K562 (cell line): Measurements from ENCODE around the gene SPATA20. TPM values are rescaled to one million over a fixed set of nuclear protein-coding genes. Genes with fewer than 3 reads are reported as not detected.
A peak's percentile ranks its signal among the peaks of the same experiment; 100 is the strongest.

ENCODE experiments used
- ATAC-seq: fragments of 200-7000 bp; cut with Tn5 transposase; 3 replicates; pipeline ENCODE4 v1.9.1; 2020; ENCODE audit warnings: moderate library complexity
- BruUV-seq: library from RNA; stranded (reverse); fragments of 400-500 nt; replicated peaks from 2 replicates; lab custom pipeline; 2021; lab: Mats Ljungman, UMichigan
- CTCF ChIA-PET: fragments of 300-600 bp; formaldehyde crosslinking; extraction: SDS; loops from one replicate; lab custom pipeline; 2021; ENCODE audit warnings: low intra/inter-chr PET ratio; lab: Yijun Ruan, JAX
- POLR2A ChIA-PET: fragments of 300-600, 350-650 bp; sonication (Branson Sonifier 250); formaldehyde crosslinking; extraction: SDS; loops from one replicate; lab custom pipeline; 2021; ENCODE audit warnings: antibody characterized with exemption, inconsistent platforms; lab: Yijun Ruan, JAX
- DNase-seq, 4 experiments: peaks; one replicate each; pipeline versions ENCODE4 v3.0.0 to v3.0.0-alpha.2; 2011 to 2018; ENCODE audit warnings: low spot score in 3 of 4, mixed read lengths in 3 of 4; ENCODE audit errors: extremely low read depth in 1 of 4
- FAIRE-seq: peaks from 2 replicates; lab custom pipeline; 2011; peaks lifted over from hg19 to GRCh38; lab: Jason Lieb, UNC
- H2AFZ ChIP-seq: 2 replicates; pipeline ENCODE4 v1.6.0; 2011; ENCODE audit warnings: low read depth, low read length, control low read depth, inconsistent platforms
- H3K27ac ChIP-seq: fragments of 200-600 bp; 3 replicates; pipeline ENCODE4 v1.8.0; 2011; ENCODE audit warnings: low read depth, mild to moderate bottlenecking, control low read depth, inconsistent platforms, low read length, moderate library complexity, mixed read lengths; ENCODE audit errors: extremely low read depth
- H3K27me3 ChIP-seq, 2 experiments: fragments of 300-600 bp in 1 of 2; 2 replicates in 1 of 2; 3 replicates in 1 of 2; pipeline versions ENCODE4 v1.6.0 to v1.8.0; 2011; ENCODE audit warnings: inconsistent platforms in 2 of 2, low read length in 2 of 2, mild to moderate bottlenecking in 1 of 2, mixed read lengths in 1 of 2, moderate library complexity in 1 of 2; ENCODE audit not compliant: control insufficient read depth in 2 of 2, insufficient read depth in 2 of 2
- H3K36me3 ChIP-seq: fragments of 300-600 bp; 3 replicates; pipeline ENCODE4 v1.8.0; 2011; ENCODE audit warnings: mild to moderate bottlenecking, low read length, inconsistent platforms; ENCODE audit not compliant: control insufficient read depth, insufficient read depth
- H3K4me1 ChIP-seq, 2 experiments: fragments of 200-600 bp in 1 of 2; replicated peaks in 1 of 2; 2 replicates in 1 of 2; 3 replicates in 1 of 2; pipeline versions ENCODE4 v1.5.1 to v1.8.0; 2011; ENCODE audit warnings: inconsistent platforms in 2 of 2, low read length in 2 of 2, mild to moderate bottlenecking in 1 of 2, mixed read lengths in 1 of 2, moderate library complexity in 1 of 2; ENCODE audit not compliant: control insufficient read depth in 2 of 2, insufficient read depth in 2 of 2
- H3K4me2 ChIP-seq: 2 replicates; pipeline ENCODE4 v1.6.1; 2011; ENCODE audit warnings: low read length, control low read depth, inconsistent platforms, mixed read lengths; ENCODE audit not compliant: insufficient read depth
- H3K4me3 ChIP-seq: fragments of 200-600 bp; sonication (generic), shearing (Covaris generic); 2 replicates; pipeline ENCODE4 v1.5.1; 2016; ENCODE audit warnings: control low read depth, inconsistent platforms
- H3K79me2 ChIP-seq: fragments of 200-600 bp; 3 replicates; pipeline ENCODE4 v1.8.0; 2011; ENCODE audit warnings: low read length, inconsistent platforms; ENCODE audit not compliant: control insufficient read depth, insufficient read depth
- H3K9ac ChIP-seq, 2 experiments: 2 replicates each; pipeline versions ENCODE4 v1.6.0 to v1.6.1; 2011; ENCODE audit warnings: low read depth in 2 of 2, low read length in 2 of 2, control low read depth in 1 of 2, inconsistent platforms in 1 of 2, mild to moderate bottlenecking in 1 of 2, mixed read lengths in 1 of 2; ENCODE audit not compliant: insufficient read depth in 1 of 2
- H3K9me1 ChIP-seq: one replicate; pipeline ENCODE4 v1.6.0; 2011; ENCODE audit warnings: inconsistent platforms, mild to moderate bottlenecking, low read length, moderate library complexity; ENCODE audit not compliant: control insufficient read depth, insufficient read depth
- H3K9me3 ChIP-seq: replicated peaks from 2 replicates; pipeline ENCODE4 v1.5.1; 2011; ENCODE audit warnings: low read depth, low read length, inconsistent platforms; ENCODE audit not compliant: control insufficient read depth, insufficient read depth
- H4K20me1 ChIP-seq: replicated peaks from 2 replicates; pipeline ENCODE4 v1.6.1; 2011; ENCODE audit warnings: low read length, inconsistent platforms, mixed read lengths; ENCODE audit not compliant: control insufficient read depth, insufficient read depth
- EGR1 ChIP-seq: fragments of 450-650 bp; conservative IDR thresholded peaks from 2 replicates; pipeline ENCODE4 v1.6.1; 2017; ENCODE audit warnings: mild to moderate bottlenecking
- FOSL1 ChIP-seq: fragments of 200-800 bp; sonication (Bioruptor generic); conservative IDR thresholded peaks from 2 replicates; pipeline ENCODE4 v1.6.1; 2016; ENCODE audit warnings: missing genetic modification characterization, missing compliant biosample characterization
- NCOA1 ChIP-seq: fragments of 450-650 bp; IDR thresholded peaks from 2 replicates; pipeline ENCODE4 v1.6.1; 2016; ENCODE audit warnings: low read depth
- NEUROD1 ChIP-seq: fragments of 150-350 bp; IDR thresholded peaks from 2 replicates; pipeline ENCODE4 v1.6.1; 2014; ENCODE audit warnings: borderline replicate concordance, low read length, low read depth; ENCODE audit not compliant: partially characterized antibody
- PCBP1 ChIP-seq: fragments of 200-400 bp; formaldehyde crosslinking; IDR thresholded peaks from 2 replicates; pipeline ENCODE4 v1.6.1; 2018; ENCODE audit warnings: mild to moderate bottlenecking, low read depth, low read length; ENCODE audit not compliant: poor library complexity, severe bottlenecking
- TBL1XR1 ChIP-seq, 2 experiments: IDR thresholded peaks; 2 replicates each; pipeline ENCODE4 v1.6.1; 2012; ENCODE audit warnings: improper control_type of control experiment in 2 of 2, low read length in 2 of 2, mild to moderate bottlenecking in 1 of 2
- WGBS: fragments of 100-300 bp; shearing (Covaris generic); methylation state at CpG from one replicate; pipeline ENCODE4 v1.1.6; 2016; ENCODE audit warnings: low coverage, mixed read lengths; ENCODE audit not compliant: insufficient coverage; ENCODE audit errors: missing lambda C conversion rate; 5-methylcytosine and 5-hydroxymethylcytosine counted together
- in situ Hi-C: fragments of 300-500 bp; cut with MboI; formaldehyde crosslinking; loops from 4 replicates; pipeline ENCODE4 v1.15.0; 2018; ENCODE audit warnings: inconsistent platforms, mixed read lengths
- intact Hi-C: fragments of 100-400 bp; cut with micrococcal nuclease; formaldehyde crosslinking; loops from 2 replicates; pipeline ENCODE4 v1.14.2; 2022
- polyA plus RNA-seq, 8 experiments: library from polyadenylated mRNA; depleted of rRNA in 4 of 8; stranded (reverse) in 5 of 8; unstranded in 3 of 8; fragments of >200 nt; fragmentation: Nextera tagmentation in 2 of 8; fragmentation: Illumina TruSeq in 1 of 8; extraction: Ambion mirVana in 2 of 8; extraction: Trizol in 1 of 8; gene quantifications; 2 replicates each; pipeline versions ENCODE4 v1.2.1 to v1.2.3, GENCODE V29; 2011 to 2014; ENCODE audit warnings: inconsistent platforms in 1 of 8, missing spikeins in 1 of 8
- total RNA-seq, 7 experiments: library from RNA; depleted of rRNA in 6 of 7; stranded (reverse); fragments of >200 nt in 6 of 7; fragmentation: Illumina TruSeq in 2 of 7; extraction: Trizol in 2 of 7; gene quantifications; 2 replicates each; pipeline versions ENCODE4 v1.2.1 to v1.2.3, GENCODE V29; 2011 to 2021; ENCODE audit warnings: low replicate concordance in 1 of 7

The SPATA20 gene
- total and polyA plus RNA-seq, 9 of the 15 experiments (the other 6 are each of a cell fraction or from before 2014, with no cell fraction given) = 0.08 to 4.0 (median 1.5) TPM

GRCh38 chr17:50514936-50515702 is 31.9 kb upstream of the SPATA20 start:
- ATAC-seq (no peak), FAIRE-seq (no peak), DNase-seq (no peak)
- in situ Hi-C loops = no loop called here
- no TSS peak for BruUV-seq
- WGBS = 17% methylated on average over 6 of the region's 6 CpGs
- no peak overlapping the region for H3K9ac ChIP-seq
- no peak overlapping the region for H3K4me3 ChIP-seq
- no peaks in the 10 kb centered on the region for H3K79me2 ChIP-seq
- H2AFZ ChIP-seq = no peak overlapping the region
- H4K20me1 ChIP-seq = no peaks in the 10 kb centered on the region
- POLR2A ChIA-PET = no interaction called here
- H3K27me3 ChIP-seq = peaks cover 14 to 29% of the 10 kb centered on the region in 2 experiments; a peak in 3 of 5 replicates
- H3K4me2 ChIP-seq = no peak overlapping the region
- H3K36me3 ChIP-seq = no peaks in the 10 kb centered on the region
- H3K9me3 ChIP-seq = no peaks in the 10 kb centered on the region
- TF ChIP-seq TBL1XR1 (IDR thresholded peaks at IDR 0.05; ENCODE audit: low read length in 2 of 2) = no peak
- TF ChIP-seq NEUROD1 = no peak
- no peak for TF ChIP-seq PCBP1
- TF ChIP-seq EGR1 = peak; percentile 47; the same call in 1 of the 2 replicates
- no peak for TF ChIP-seq NCOA1
- TF ChIP-seq FOSL1 (tag) = no peak
- CTCF ChIA-PET = no interaction called here
- intact Hi-C loops = no loop called here
- no peaks in the 10 kb centered on the region for H3K9me1 ChIP-seq
- no peak overlapping the region for H3K27ac ChIP-seq
- no peaks in the 10 kb centered on the region for H3K4me1 ChIP-seq
